IMR-90 (cell line): ENCODE measurements around the gene ZFAND6.

Source experiments
- BHLHE40 ChIP-seq: fragments of 150-350 bp; IDR thresholded peaks from 2 replicates; pipeline ENCODE4 v1.6.1; 2016; ENCODE audit warnings: mild to moderate bottlenecking, low read depth, low read length
- CEBPB ChIP-seq: IDR thresholded peaks from 2 replicates; pipeline ENCODE4 v1.6.1; 2012; ENCODE audit warnings: low read depth, low read length, improper control_type of control experiment
- CTCF ChIP-seq: conservative IDR thresholded peaks from 2 replicates; pipeline ENCODE4 v1.5.1; 2012; ENCODE audit warnings: mild to moderate bottlenecking, low read depth, low read length, improper control_type of control experiment
- ELK1 ChIP-seq: fragments of 150-350 bp; IDR thresholded peaks from 2 replicates; pipeline ENCODE4 v1.6.1; 2016; ENCODE audit warnings: low read depth, mild to moderate bottlenecking, low read length, moderate library complexity, borderline replicate concordance
- MAZ ChIP-seq: IDR thresholded peaks from 2 replicates; pipeline ENCODE4 v1.6.1; 2012; ENCODE audit warnings: low read depth, mild to moderate bottlenecking, low read length, improper control_type of control experiment, moderate library complexity, borderline replicate concordance
- MXI1 ChIP-seq: IDR thresholded peaks from 2 replicates; pipeline ENCODE4 v1.6.1; 2012; ENCODE audit warnings: low read depth, mild to moderate bottlenecking, low read length, moderate library complexity, borderline replicate concordance
- NFE2L2 ChIP-seq: fragments of 150-350 bp; IDR thresholded peaks from 2 replicates; pipeline ENCODE4 v1.6.1; 2016; ENCODE audit warnings: low read depth, mild to moderate bottlenecking, low read length
- POLR2A ChIP-seq: IDR thresholded peaks from 2 replicates; pipeline ENCODE4 v1.6.1; 2012; ENCODE audit warnings: mild to moderate bottlenecking, low read depth, low read length
- RAD21 ChIP-seq: IDR thresholded peaks from 2 replicates; pipeline ENCODE4 v1.6.1; 2012; ENCODE audit warnings: low read length, improper control_type of control experiment
- SMC3 ChIP-seq: fragments of 150-350 bp; IDR thresholded peaks from 2 replicates; pipeline ENCODE4 v1.6.1; 2016; ENCODE audit warnings: low read depth, mild to moderate bottlenecking, antibody characterized with exemption, low read length, moderate library complexity
- USF2 ChIP-seq: fragments of 150-350 bp; IDR thresholded peaks from 2 replicates; pipeline ENCODE4 v1.6.1; 2017; ENCODE audit warnings: mild to moderate bottlenecking, antibody characterized with exemption, low read length, low read depth

GRCh38 chr15:80055933-80056332 lies 3.5 kb upstream of the ZFAND6 start:
- TF ChIP-seq NFE2L2 (no peak), CTCF (no peak), CEBPB (no peak), POLR2A (no peak), MXI1 (no peak), SMC3 (no peak), BHLHE40 (no peak), ELK1 (no peak), RAD21 (no peak), MAZ (no peak), USF2 (no peak)
